Measurements from ENCODE around the gene EPO.

The EPO gene

GRCh38 chr7:100720279-100720670 is at the start of gene EPO:
Gene EPO, plus strand, starts transcription at chr7:100720468. Its CDS starts 513 bp downstream, at chr7:100720981.
- Histone ChIP-seq H3K4me3 (ENCODE audit: low read length in 2 of 2) (no peak within 1 kb of the TSS), H3K36me3 (ENCODE audit: control insufficient read depth in 2 of 2, insufficient read depth in 2 of 2, low read length in 2 of 2) (no peaks in the 10 kb centered on the region), H3K9me3 (ENCODE audit: control insufficient read depth in 2 of 2, low read length in 2 of 2) (no peaks in the 10 kb centered on the region), H3K9ac (ENCODE audit: low read depth in 1 of 2, low read length in 2 of 2) (no peak within 1 kb of the TSS), H3K27ac (ENCODE audit: low read depth in 2 of 2, low read length in 2 of 2) (no peak within 1 kb of the TSS), H3K27me3 (ENCODE audit: control insufficient read depth in 2 of 2, insufficient read depth in 2 of 2, low read length in 2 of 2) (peaks cover 30 to 34% of the 10 kb centered on the region in 2 donors), H3K4me1 (ENCODE audit: control insufficient read depth in 2 of 2, insufficient read depth in 2 of 2, low read length in 2 of 2) (peaks cover 3% of the 10 kb centered on the region in 2 donors)

- Histone ChIP-seq H3K9me3 (ENCODE audit: control insufficient read depth in 2 of 2, low read length in 2 of 2) (no peaks in the 10 kb centered on the region), H3K4me1 (ENCODE audit: control insufficient read depth in 2 of 2, insufficient read depth in 2 of 2, low read length in 2 of 2) (peaks cover 6 to 9% of the 10 kb centered on the region in 2 donors), H3K27ac (ENCODE audit: low read depth in 2 of 2, low read length in 2 of 2) (no peak overlapping the region), H3K36me3 (ENCODE audit: control insufficient read depth in 2 of 2, insufficient read depth in 2 of 2, low read length in 2 of 2) (peaks cover under 1 to 3% of the 10 kb centered on the region in 2 donors), H3K9ac (ENCODE audit: low read depth in 1 of 2, low read length in 2 of 2) (no peak overlapping the region), H3K4me3 (ENCODE audit: low read length in 2 of 2) (no peak overlapping the region), H3K27me3 (ENCODE audit: control insufficient read depth in 2 of 2, insufficient read depth in 2 of 2, low read length in 2 of 2) (no peaks in the 10 kb centered on the region)
These were observed 48.6 kb upstream of the EPO start for GRCh38 chr7:100671353-100672327.

- Histone ChIP-seq H3K4me1 (ENCODE audit: control insufficient read depth in 2 of 2, insufficient read depth in 2 of 2, low read length in 2 of 2) (peaks cover 6 to 11% of the 10 kb centered on the region in 2 donors), H3K27ac (ENCODE audit: low read depth in 2 of 2, low read length in 2 of 2) (peak within 1 kb of the TSS; percentile 97 to 99), H3K36me3 (ENCODE audit: control insufficient read depth in 2 of 2, insufficient read depth in 2 of 2, low read length in 2 of 2) (peaks cover 18 to 21% of the 10 kb centered on the region in 2 donors), H3K27me3 (ENCODE audit: control insufficient read depth in 2 of 2, insufficient read depth in 2 of 2, low read length in 2 of 2) (no peaks in the 10 kb centered on the region), H3K4me3 (ENCODE audit: low read length in 2 of 2) (peak within 1 kb of the TSS; percentile 85 to 89), H3K9me3 (ENCODE audit: control insufficient read depth in 2 of 2, low read length in 2 of 2) (no peaks in the 10 kb centered on the region), H3K9ac (ENCODE audit: low read depth in 1 of 2, low read length in 2 of 2) (peak within 1 kb of the TSS; percentile 96 to 97)
These were observed 46.8 kb upstream of the EPO start, which contains the start of gene GNB2 for GRCh38 chr7:100673302-100673941. Gene GNB2, plus strand, starts transcription at chr7:100673740. Its CDS starts 2,526 bp downstream, at chr7:100676266.

GRCh38 chr7:100673942-100674410 is 46.3 kb upstream of the EPO start:
- Histone ChIP-seq H3K36me3 (ENCODE audit: control insufficient read depth in 2 of 2, insufficient read depth in 2 of 2, low read length in 2 of 2) (peaks cover 21 to 23% of the 10 kb centered on the region in 2 donors), H3K9me3 (ENCODE audit: control insufficient read depth in 2 of 2, low read length in 2 of 2) (no peaks in the 10 kb centered on the region), H3K9ac (ENCODE audit: low read depth in 1 of 2, low read length in 2 of 2) (peak overlapping the region; percentile 96 to 97), H3K4me3 (ENCODE audit: low read length in 2 of 2) (peak overlapping the region; percentile 85 to 89), H3K27me3 (ENCODE audit: control insufficient read depth in 2 of 2, insufficient read depth in 2 of 2, low read length in 2 of 2) (no peaks in the 10 kb centered on the region), H3K27ac (ENCODE audit: low read depth in 2 of 2, low read length in 2 of 2) (peak overlapping the region; percentile 97 to 99), H3K4me1 (ENCODE audit: control insufficient read depth in 2 of 2, insufficient read depth in 2 of 2, low read length in 2 of 2) (peaks cover 6 to 14% of the 10 kb centered on the region in 2 donors)

- peaks cover 21 to 27% of the 10 kb centered on the region in 2 donors for H3K36me3 ChIP-seq (ENCODE audit: control insufficient read depth in 2 of 2, insufficient read depth in 2 of 2, low read length in 2 of 2)
- H3K27me3 ChIP-seq (ENCODE audit: control insufficient read depth in 2 of 2, insufficient read depth in 2 of 2, low read length in 2 of 2), result no peaks in the 10 kb centered on the region
- peak overlapping the region; percentile 79 to 97 for H3K9ac ChIP-seq (ENCODE audit: low read depth in 1 of 2, low read length in 2 of 2)
- peak overlapping the region; percentile 97 to 99 for H3K27ac ChIP-seq (ENCODE audit: low read depth in 2 of 2, low read length in 2 of 2)
- H3K9me3 ChIP-seq (ENCODE audit: control insufficient read depth in 2 of 2, low read length in 2 of 2), result no peaks in the 10 kb centered on the region
- H3K4me1 ChIP-seq (ENCODE audit: control insufficient read depth in 2 of 2, insufficient read depth in 2 of 2, low read length in 2 of 2), result peaks cover 6 to 20% of the 10 kb centered on the region in 2 donors
- peak overlapping the region; percentile 85 to 89 for H3K4me3 ChIP-seq (ENCODE audit: low read length in 2 of 2)
These were observed 45.7 kb upstream of the EPO start for GRCh38 chr7:100674411-100675104.

GRCh38 chr7:100675105-100675451 is 45.2 kb upstream of the EPO start:
- H3K4me3 ChIP-seq (ENCODE audit: low read length in 2 of 2), result peak overlapping the region; percentile 85 to 89
- H3K36me3 ChIP-seq (ENCODE audit: control insufficient read depth in 2 of 2, insufficient read depth in 2 of 2, low read length in 2 of 2), result peaks cover 21 to 29% of the 10 kb centered on the region in 2 donors
- H3K9me3 ChIP-seq (ENCODE audit: control insufficient read depth in 2 of 2, low read length in 2 of 2), result no peaks in the 10 kb centered on the region
- no peaks in the 10 kb centered on the region for H3K27me3 ChIP-seq (ENCODE audit: control insufficient read depth in 2 of 2, insufficient read depth in 2 of 2, low read length in 2 of 2)
- H3K9ac ChIP-seq (ENCODE audit: low read depth in 1 of 2, low read length in 2 of 2), result peak overlapping the region; percentile 79 to 97
- H3K27ac ChIP-seq (ENCODE audit: low read depth in 2 of 2, low read length in 2 of 2), result peak overlapping the region; percentile 97 to 99
- peaks cover 6 to 23% of the 10 kb centered on the region in 2 donors for H3K4me1 ChIP-seq (ENCODE audit: control insufficient read depth in 2 of 2, insufficient read depth in 2 of 2, low read length in 2 of 2)

- H3K9me3 ChIP-seq (ENCODE audit: control insufficient read depth in 2 of 2, low read length in 2 of 2), result no peaks in the 10 kb centered on the region
- H3K36me3 ChIP-seq (ENCODE audit: control insufficient read depth in 2 of 2, insufficient read depth in 2 of 2, low read length in 2 of 2), result peaks cover 21 to 32% of the 10 kb centered on the region in 2 donors
- H3K4me3 ChIP-seq (ENCODE audit: low read length in 2 of 2), result peak overlapping the region; percentile 85 to 89
- peaks cover 6 to 23% of the 10 kb centered on the region in 2 donors for H3K4me1 ChIP-seq (ENCODE audit: control insufficient read depth in 2 of 2, insufficient read depth in 2 of 2, low read length in 2 of 2)
- H3K9ac ChIP-seq (ENCODE audit: low read depth in 1 of 2, low read length in 2 of 2), result peak overlapping the region in 1 of 2 donors; percentile 47
- no peaks in the 10 kb centered on the region for H3K27me3 ChIP-seq (ENCODE audit: control insufficient read depth in 2 of 2, insufficient read depth in 2 of 2, low read length in 2 of 2)
- H3K27ac ChIP-seq (ENCODE audit: low read depth in 2 of 2, low read length in 2 of 2), result peak overlapping the region; percentile 97 to 99
These were observed 44.5 kb upstream of the EPO start for GRCh38 chr7:100675581-100676350.

GRCh38 chr7:100676501-100677306 is 43.6 kb upstream of the EPO start:
- Histone ChIP-seq H3K9ac (ENCODE audit: low read depth in 1 of 2, low read length in 2 of 2) (peak overlapping the region in 1 of 2 donors; percentile 5), H3K36me3 (ENCODE audit: control insufficient read depth in 2 of 2, insufficient read depth in 2 of 2, low read length in 2 of 2) (peaks cover 24 to 35% of the 10 kb centered on the region in 2 donors), H3K4me3 (ENCODE audit: low read length in 2 of 2) (peak overlapping the region in 1 of 2 donors; percentile 33)

More at GRCh38 chr7:100676501-100677306, 43.6 kb upstream of the EPO start:
- peak overlapping the region; percentile 97 to 99 for H3K27ac ChIP-seq (ENCODE audit: low read depth in 2 of 2, low read length in 2 of 2)
- H3K4me1 ChIP-seq (ENCODE audit: control insufficient read depth in 2 of 2, insufficient read depth in 2 of 2, low read length in 2 of 2), result peaks cover 6 to 23% of the 10 kb centered on the region in 2 donors
- no peaks in the 10 kb centered on the region for H3K9me3 ChIP-seq (ENCODE audit: control insufficient read depth in 2 of 2, low read length in 2 of 2)
- H3K27me3 ChIP-seq (ENCODE audit: control insufficient read depth in 2 of 2, insufficient read depth in 2 of 2, low read length in 2 of 2), result no peaks in the 10 kb centered on the region

Data from mucosa of rectum (tissue), 2 donors.